Measurements from ENCODE around the gene PLPP2. TPM values are rescaled to one million over a fixed set of nuclear protein-coding genes. Genes with fewer than 3 reads are reported as not detected.

The PLPP2 gene
- total and polyA plus RNA-seq, 11 donors: 0.09 to 4.1 (median 0.99) TPM

DNA sequence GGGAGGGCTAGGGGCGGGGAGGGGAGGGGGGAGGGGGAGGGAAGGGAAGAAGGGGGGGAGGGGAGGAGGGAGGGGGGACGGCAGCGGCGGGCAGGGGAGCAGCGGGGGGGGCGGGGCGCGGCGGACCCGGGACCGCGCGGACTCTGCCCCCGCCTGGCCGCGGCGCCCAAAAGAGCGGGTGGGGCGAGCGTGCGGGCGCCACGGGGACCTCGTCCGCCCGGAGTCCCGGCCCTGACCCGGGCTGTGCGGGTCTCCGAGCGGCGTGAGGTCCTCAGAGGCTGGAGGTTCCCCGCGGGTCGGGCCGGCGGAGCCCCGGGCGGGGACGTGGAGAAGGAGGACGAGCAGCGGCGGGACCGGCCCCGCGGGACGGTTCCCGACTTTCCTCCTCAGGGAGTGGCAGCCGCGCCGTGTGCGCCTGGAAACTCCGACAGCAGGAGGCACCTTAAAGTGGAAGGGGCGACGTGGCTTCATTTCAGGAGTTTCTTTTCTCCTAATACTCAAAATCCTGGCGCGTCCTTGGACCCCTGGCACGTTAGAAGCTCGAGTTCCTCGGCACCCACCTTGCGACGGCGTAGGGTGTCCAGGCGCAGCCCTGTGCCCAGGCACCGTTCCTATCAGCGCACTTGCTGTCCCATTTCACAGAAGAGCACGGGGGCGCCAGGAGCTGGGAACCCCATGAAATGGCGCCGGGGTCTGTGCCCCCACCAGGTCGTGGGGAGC is 518 bp upstream of the PLPP2 start:
- TF ChIP-seq, protein P1, sequence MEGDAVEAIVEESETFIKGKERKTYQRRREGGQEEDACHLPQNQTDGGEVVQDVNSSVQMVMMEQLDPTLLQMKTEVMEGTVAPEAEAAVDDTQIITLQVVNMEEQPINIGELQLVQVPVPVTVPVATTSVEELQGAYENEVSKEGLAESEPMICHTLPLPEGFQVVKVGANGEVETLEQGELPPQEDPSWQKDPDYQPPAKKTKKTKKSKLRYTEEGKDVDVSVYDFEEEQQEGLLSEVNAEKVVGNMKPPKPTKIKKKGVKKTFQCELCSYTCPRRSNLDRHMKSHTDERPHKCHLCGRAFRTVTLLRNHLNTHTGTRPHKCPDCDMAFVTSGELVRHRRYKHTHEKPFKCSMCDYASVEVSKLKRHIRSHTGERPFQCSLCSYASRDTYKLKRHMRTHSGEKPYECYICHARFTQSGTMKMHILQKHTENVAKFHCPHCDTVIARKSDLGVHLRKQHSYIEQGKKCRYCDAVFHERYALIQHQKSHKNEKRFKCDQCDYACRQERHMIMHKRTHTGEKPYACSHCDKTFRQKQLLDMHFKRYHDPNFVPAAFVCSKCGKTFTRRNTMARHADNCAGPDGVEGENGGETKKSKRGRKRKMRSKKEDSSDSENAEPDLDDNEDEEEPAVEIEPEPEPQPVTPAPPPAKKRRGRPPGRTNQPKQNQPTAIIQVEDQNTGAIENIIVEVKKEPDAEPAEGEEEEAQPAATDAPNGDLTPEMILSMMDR (IDR thresholded peaks at IDR 0.05): no peak
- no peak for TF ChIP-seq POLR2A (IDR thresholded peaks at IDR 0.05)
- no peak for ATAC-seq
- H3K4me3 ChIP-seq: peak overlapping the region in 9 of 12 donors; percentile 10 to 40 (median 23)
- peaks cover 0 to 36% (median 26%) of the 10 kb centered on the region in 12 donors for H3K4me1 ChIP-seq
- H3K27me3 ChIP-seq: peaks cover 23 to 55% (median 43%) of the 10 kb centered on the region in 9 donors
- H3K9me3 ChIP-seq: no peaks in the 10 kb centered on the region
- H3K27ac ChIP-seq: no peak overlapping the region
- DNase-seq: peak in 1 of 5 donors; percentile 47
- intact Hi-C loops (cut with DNase I): loop anchor here in 1 of 10 donors (10.0 kb wide), 1 partner anchor 193 kb away; no protein-coding TSS in a partner anchor
- H3K36me3 ChIP-seq: no peaks in the 10 kb centered on the region
- 20 to 50% (median 33%) methylated on average over 33 to 67 of the region's 71 CpGs for WGBS, 4 donors

DNA sequence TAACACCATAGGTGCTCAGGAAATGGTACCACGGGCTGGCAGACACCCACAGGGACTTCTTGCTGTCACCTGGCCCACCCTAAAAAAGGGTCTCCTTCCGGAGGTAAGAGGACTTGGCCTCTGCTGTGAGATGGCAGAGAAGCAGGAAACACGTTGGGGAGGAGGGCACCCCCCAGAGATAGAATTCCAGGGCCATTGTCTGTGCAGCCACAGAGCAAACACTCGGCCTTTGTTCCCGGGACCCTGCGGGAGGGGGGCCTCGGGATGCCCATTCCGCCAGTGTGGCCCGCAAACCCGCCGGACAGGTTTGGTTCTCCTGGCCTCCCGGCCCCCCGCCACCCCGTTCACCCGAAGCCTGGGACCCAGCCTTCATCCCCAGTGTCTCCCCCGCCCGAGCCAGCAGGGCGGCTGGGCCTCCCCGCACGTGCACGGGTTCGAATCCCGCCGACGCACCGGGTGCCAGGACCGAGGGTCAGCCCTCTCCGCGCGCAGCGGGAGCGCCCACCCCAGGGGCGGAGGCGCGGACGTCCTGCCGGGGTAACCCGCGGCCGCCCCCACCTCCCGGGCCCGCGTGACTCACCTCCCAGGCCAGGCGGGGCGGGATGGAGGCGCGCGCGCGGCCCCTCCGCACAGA is 714 bp downstream of the PLPP2 start:
- WGBS, 4 donors: 3 to 6% (median 4%) methylated on average over 6 to 51 of the region's 51 CpGs
- intact Hi-C loops (cut with DNase I): loop anchor here in 1 of 10 donors (10.0 kb wide), 1 partner anchor 194 kb away; no protein-coding TSS in a partner anchor
- peaks cover 23 to 53% (median 43%) of the 10 kb centered on the region in 9 donors for H3K27me3 ChIP-seq
- no peaks in the 10 kb centered on the region for H3K9me3 ChIP-seq
- peaks cover 0 to 33% (median 22%) of the 10 kb centered on the region in 12 donors for H3K4me1 ChIP-seq
- H3K36me3 ChIP-seq: no peaks in the 10 kb centered on the region
- TF ChIP-seq, protein P1 (IDR thresholded peaks at IDR 0.05): no peak
- no peak for TF ChIP-seq POLR2A (IDR thresholded peaks at IDR 0.05)
- H3K4me3 ChIP-seq: peak overlapping the region in 11 of 12 donors; percentile 8 to 51 (median 42)
- peak overlapping the region in 3 of 12 donors; percentile 9 to 33 (median 28) for H3K27ac ChIP-seq
- ATAC-seq: peak in 2 of 4 donors; percentile 34 to 38
- peak in 1 of 5 donors; percentile 63 for DNase-seq

GRCh38 chr19:289651-290371 is 1.4 kb downstream of the PLPP2 start:
- Histone ChIP-seq H3K9me3 (no peaks in the 10 kb centered on the region), H3K27ac (peak overlapping the region in 1 of 12 donors; percentile 28)
- TF ChIP-seq POLR2A (IDR thresholded peaks at IDR 0.05): no peak
- TF ChIP-seq, protein P1 (IDR thresholded peaks at IDR 0.05): no peak

More at GRCh38 chr19:289651-290371, 1.4 kb downstream of the PLPP2 start:
- Histone ChIP-seq H3K4me1 (peaks cover 0 to 27% (median 16%) of the 10 kb centered on the region in 12 donors), H3K36me3 (no peaks in the 10 kb centered on the region), H3K4me3 (peak overlapping the region in 2 of 12 donors; percentile 50 to 51), H3K27me3 (peaks cover 23 to 51% (median 41%) of the 10 kb centered on the region in 9 donors)
- WGBS, 4 donors: 36 to 48% (median 42%) methylated on average over 20 to 26 of the region's 26 CpGs
- DNase-seq: peak in 1 of 5 donors; percentile 49
- no peak for ATAC-seq
- intact Hi-C loops (cut with DNase I): loop anchor here in 1 of 10 donors (10.0 kb wide), 1 partner anchor 195 kb away; no protein-coding TSS in a partner anchor

Data from heart left ventricle (tissue), 16 donors.